HAP-1 (cell line): ENCODE data around the gene RASD2.

ENCODE experiments used
- DNase-seq, 2 experiments: peaks; one replicate each; pipeline ENCODE4 v3.0.0-alpha.2; 2016 to 2020; ENCODE audit warnings: low spot score in 2 of 2
- H3K27me3 ChIP-seq: fragments of 250-450 bp; sonication (Bioruptor Pico); 2 replicates; pipeline ENCODE4 v1.5.1; 2020; ENCODE audit warnings: low read depth, mild to moderate bottlenecking, moderate library complexity
- H3K36me3 ChIP-seq: fragments of 250-450 bp; sonication (Bioruptor Pico); replicated peaks from 2 replicates; pipeline ENCODE4 v1.5.1; 2020; ENCODE audit warnings: mild to moderate bottlenecking
- H3K4me1 ChIP-seq: fragments of 250-450 bp; sonication (Bioruptor Pico); 2 replicates; pipeline ENCODE4 v1.5.1; 2020; ENCODE audit warnings: mild to moderate bottlenecking
- H3K4me3 ChIP-seq: fragments of 250-450 bp; sonication (Bioruptor Pico); 2 replicates; pipeline ENCODE4 v1.5.1; 2020; ENCODE audit warnings: mild to moderate bottlenecking, moderate library complexity
- H3K9me3 ChIP-seq: fragments of 250-450 bp; sonication (Bioruptor Pico); 2 replicates; pipeline ENCODE4 v1.5.1; 2020; ENCODE audit warnings: mild to moderate bottlenecking, moderate library complexity
- in situ Hi-C: fragments of 300-500 bp; cut with MboI; formaldehyde crosslinking; loops from 3 replicates; pipeline ENCODE4 v1.14.3; 2020; ENCODE audit warnings: low sequenced_read_pairs, inconsistent platforms, mixed read lengths

Gene RASD2

DNA sequence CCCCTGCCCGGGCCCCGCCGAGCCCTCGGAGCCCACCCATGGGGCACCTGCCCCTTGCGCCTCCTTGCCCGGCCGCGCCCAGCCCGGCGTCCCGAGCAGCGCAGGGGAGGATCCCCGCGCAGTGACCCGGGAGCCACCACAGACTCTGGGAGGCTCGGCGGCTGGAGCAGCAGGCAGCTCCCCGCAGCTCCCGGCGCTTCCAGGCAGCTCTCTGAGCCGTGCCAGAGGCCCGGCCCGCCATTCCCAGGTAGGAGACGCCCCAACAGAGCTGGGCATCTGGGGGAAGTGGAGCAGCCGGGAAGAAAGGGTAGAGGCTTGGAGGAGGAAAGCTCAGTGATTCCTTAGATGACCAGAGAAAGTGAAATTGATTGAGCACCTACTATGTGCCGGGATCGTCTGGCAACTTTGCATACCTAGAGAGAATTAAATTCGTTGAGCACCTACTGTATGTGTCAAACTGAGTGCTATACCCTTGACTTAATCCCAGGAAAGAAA lies 670 bp downstream of the RASD2 start:
- Histone ChIP-seq H3K9me3 (no peaks in the 10 kb centered on the region), H3K4me1 (no peaks in the 10 kb centered on the region; the same call in 1 of the 2 replicates), H3K36me3 (no peaks in the 10 kb centered on the region), H3K27me3 (peaks cover 29% of the 10 kb centered on the region), H3K4me3 (peak overlapping the region; percentile 36)
- in situ Hi-C loops, result no loop called here
- peak in 1 of 2 experiments; percentile 39 for DNase-seq

DNA sequence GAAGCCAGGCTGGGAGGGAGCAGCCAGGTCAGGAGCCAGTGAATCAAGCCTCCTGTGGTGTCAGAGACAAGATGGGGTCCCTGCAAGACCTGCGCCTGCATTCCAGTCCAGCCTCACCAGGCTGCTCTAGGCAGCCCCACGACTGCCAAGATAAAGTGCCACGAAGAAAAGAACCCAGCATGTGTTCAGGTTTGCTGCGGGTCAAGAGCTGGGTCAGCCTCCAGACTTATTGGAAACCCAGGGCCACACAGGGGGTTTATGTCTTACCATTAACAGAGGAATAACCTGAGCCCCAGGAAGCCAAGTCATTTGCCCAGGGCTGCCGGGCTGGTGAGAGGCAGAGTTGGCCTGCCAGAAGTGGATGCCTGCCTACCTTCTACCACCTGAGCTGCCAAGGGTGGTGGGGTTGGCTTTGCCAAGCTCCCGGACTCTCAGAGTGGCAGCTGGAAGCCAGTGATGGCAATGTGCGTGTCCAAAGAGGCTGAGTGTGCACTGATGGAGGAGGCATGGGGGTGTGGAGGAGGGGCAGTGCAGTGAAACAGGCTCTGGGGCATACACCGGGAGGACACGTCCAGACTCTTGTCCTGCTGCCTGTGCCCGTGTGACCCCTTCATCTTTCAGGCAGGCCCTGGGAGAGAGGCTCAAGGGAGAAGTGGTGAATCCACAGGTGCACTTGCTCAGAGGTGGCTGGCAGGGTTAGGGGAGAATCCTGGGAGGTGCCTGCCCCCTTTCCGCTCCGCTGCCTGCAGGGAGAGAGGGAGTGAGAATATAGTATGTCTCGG lies 1.7 kb downstream of the RASD2 start:
- H3K36me3 ChIP-seq, result no peaks in the 10 kb centered on the region
- no peaks in the 10 kb centered on the region; the same call in 1 of the 2 replicates for H3K4me1 ChIP-seq
- H3K27me3 ChIP-seq, result peaks cover 29% of the 10 kb centered on the region
- no peak overlapping the region for H3K4me3 ChIP-seq
- in situ Hi-C loops, result no loop called here
- H3K9me3 ChIP-seq, result no peaks in the 10 kb centered on the region
- DNase-seq, result no peak

DNA sequence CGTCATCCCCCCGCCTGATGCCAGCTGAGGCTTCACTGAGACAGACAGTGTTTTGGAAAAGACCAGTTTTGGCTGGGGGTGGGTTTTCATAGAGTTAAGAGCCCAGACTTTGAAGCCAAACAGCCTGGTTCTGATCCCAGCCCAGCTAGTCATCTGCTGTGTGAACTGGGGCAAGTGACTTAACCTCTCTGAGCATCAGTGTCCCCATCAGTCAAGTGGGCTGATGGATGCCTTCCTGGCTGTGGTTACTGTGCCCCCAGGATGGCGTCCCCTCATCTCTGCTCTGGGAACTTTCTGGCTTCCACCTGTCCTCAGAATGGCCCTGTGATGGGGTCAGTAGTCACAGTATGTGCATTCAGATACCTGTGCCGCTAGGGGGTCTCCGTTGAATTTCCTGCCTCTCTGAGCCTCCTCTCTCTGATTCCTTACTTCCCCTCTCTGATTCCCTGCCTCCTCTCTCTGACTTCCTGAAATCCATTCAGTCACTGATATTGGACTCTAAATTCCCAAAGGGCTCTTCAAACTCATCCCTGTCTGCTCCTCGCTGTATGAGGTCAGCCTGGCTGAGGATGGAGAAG lies 2.4 kb downstream of the RASD2 start:
- no peak overlapping the region for H3K4me3 ChIP-seq
- no peaks in the 10 kb centered on the region for H3K9me3 ChIP-seq
- peaks cover 29% of the 10 kb centered on the region for H3K27me3 ChIP-seq
- H3K36me3 ChIP-seq, result no peaks in the 10 kb centered on the region
- no peak for DNase-seq
- in situ Hi-C loops, result no loop called here
- H3K4me1 ChIP-seq, result no peaks in the 10 kb centered on the region; the same call in 1 of the 2 replicates

DNA sequence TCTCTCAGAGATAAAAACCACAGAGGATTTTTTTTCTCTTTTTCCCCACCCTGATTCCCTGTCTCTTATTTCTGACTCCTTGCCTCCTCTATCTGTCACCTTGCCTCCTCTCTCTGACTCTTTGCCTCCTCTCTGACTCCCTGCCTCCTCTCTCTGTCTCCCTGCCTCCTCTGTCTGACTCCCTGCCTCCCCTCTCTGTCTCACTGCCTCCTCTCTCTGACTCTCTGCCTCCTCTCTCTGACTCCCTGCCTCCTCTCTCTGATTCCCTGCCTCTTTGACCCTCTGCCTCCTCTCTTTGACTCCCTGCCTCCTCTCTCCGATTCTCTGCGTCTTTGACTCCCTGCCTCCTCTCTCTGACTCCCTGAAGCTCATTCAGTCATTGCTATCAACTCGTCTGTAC lies 3.1 kb downstream of the RASD2 start:
- DNase-seq, result no peak
- Histone ChIP-seq H3K4me1 (no peaks in the 10 kb centered on the region; the same call in 1 of the 2 replicates), H3K36me3 (no peaks in the 10 kb centered on the region), H3K27me3 (peaks cover 29% of the 10 kb centered on the region), H3K4me3 (no peak overlapping the region), H3K9me3 (no peaks in the 10 kb centered on the region)
- in situ Hi-C loops, result no loop called here

DNA sequence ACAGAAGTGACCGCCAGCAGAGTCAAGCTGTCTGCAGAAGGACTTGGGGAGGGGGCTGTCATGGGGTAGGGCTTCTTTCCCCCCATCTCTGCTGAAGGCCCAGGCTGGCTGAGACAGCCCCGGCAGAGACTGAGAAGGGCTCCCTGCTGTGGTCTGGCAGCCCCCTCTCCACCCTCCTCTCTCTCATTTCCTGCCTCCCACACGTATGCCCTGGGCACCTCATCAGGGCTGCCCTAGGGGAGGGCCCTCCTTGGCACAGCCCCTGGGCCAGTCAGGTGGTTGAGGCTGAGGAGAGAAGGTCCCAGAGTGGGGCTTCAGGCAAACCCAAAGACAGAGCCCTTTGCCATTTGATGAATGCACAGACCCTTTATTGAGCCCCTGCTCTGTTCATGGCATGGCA lies 3.6 kb downstream of the RASD2 start:
- no peaks in the 10 kb centered on the region; the same call in 1 of the 2 replicates for H3K4me1 ChIP-seq
- in situ Hi-C loops, result no loop called here
- H3K27me3 ChIP-seq, result peaks cover 29% of the 10 kb centered on the region
- H3K36me3 ChIP-seq, result no peaks in the 10 kb centered on the region
- no peak overlapping the region for H3K4me3 ChIP-seq
- no peak for DNase-seq
- H3K9me3 ChIP-seq, result no peaks in the 10 kb centered on the region

DNA sequence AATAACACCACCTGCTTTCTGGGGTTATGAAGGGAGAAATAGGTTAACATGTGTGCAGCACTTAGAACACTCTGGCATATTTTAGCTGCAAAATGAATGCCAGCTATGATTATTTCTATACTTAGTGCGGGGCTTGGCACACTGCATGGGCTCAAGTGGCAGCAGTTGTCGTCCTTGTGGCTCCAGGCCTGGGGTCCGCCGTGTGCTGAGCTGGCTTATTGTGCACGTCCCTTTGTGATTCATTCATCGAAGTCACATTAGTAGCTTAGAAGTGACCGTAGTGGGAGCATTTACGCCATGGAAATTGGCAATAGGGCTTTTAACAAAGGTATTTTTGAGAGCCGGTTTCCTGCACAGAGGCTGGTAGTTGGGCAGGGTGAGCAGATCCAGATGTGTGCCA lies 4.2 kb downstream of the RASD2 start:
- H3K4me3 ChIP-seq, result no peak overlapping the region
- no peak for DNase-seq
- H3K36me3 ChIP-seq, result no peaks in the 10 kb centered on the region
- peaks cover 29% of the 10 kb centered on the region for H3K27me3 ChIP-seq
- H3K9me3 ChIP-seq, result no peaks in the 10 kb centered on the region
- in situ Hi-C loops, result no loop called here
- no peaks in the 10 kb centered on the region; the same call in 1 of the 2 replicates for H3K4me1 ChIP-seq

DNA sequence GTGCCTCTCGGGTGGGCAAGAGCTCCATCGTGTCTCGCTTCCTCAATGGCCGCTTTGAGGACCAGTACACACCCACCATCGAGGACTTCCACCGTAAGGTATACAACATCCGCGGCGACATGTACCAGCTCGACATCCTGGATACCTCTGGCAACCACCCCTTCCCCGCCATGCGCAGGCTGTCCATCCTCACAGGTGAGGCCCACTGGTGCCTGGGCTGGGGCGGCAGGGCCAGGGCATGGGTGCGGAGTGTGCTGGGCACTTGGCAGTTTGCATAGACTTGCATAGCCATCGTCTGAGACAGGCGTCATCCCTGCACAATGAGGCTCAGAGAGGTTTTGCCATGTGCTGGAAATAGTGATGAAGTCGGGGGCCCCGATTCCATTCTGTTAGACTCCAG lies 6.3 kb downstream of the RASD2 start:
- Histone ChIP-seq H3K9me3 (no peaks in the 10 kb centered on the region), H3K36me3 (no peaks in the 10 kb centered on the region), H3K4me1 (no peaks in the 10 kb centered on the region), H3K4me3 (no peak overlapping the region), H3K27me3 (peaks cover 15% of the 10 kb centered on the region)
- no peak for DNase-seq
- in situ Hi-C loops, result no loop called here

DNA sequence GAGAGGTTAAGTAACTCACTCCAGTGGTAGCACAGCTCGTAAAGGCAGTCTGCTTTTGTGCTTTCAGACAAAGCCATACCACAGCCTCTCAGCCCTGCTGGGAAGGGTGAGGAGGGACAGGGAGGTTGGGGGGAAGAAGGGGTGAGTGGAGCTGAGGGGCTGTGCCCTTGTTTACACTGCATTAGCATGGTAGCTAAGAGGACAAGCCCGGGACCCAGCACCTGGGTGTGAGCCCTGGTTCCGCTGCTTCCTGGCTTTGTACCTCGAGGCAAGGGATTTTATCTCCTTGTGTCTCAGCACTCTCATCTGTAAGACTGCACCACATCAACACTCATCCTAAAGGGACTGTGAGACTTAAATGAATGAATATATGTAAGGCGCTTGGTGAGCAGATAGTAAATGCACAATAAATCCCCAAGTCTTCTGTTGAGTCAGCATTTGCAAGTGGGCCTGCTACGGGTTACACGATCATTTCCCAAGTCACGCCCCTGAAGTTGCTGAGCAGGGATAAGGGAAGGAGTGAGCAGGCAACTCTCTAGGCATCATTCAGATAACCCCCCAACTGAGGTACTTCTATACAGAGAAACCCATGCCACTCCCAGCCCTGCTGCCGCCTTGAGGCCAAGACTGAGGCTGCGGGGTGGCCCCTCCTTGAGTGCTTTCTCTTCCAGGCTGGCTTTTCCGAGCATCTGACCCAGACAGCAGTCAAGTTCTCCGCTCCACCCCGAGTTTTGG lies 7.5 kb downstream of the RASD2 start:
- peak in 1 of 2 experiments; percentile 34 for DNase-seq
- in situ Hi-C loops, result no loop called here
- Histone ChIP-seq H3K9me3 (no peaks in the 10 kb centered on the region), H3K4me3 (no peak overlapping the region), H3K27me3 (peaks cover 8% of the 10 kb centered on the region), H3K36me3 (no peaks in the 10 kb centered on the region), H3K4me1 (no peaks in the 10 kb centered on the region)

DNA sequence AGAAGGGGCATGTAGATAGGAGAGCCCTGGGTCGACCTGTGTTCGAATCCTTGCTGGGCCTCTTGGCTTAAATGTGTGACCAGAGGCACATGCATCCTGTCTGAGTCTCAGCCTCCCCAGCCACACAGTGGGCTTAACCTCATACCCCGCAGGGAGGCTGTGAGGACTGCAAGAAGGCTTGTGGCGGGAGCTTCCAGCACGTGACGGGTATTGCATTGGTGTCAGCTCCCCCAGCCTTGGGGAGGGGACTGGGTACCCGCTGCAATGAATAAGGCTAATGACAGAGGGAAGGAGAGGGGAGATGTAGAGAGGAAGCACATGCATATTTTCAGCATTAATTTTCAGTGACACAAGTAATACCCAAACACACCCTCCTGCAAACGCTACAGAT lies 8.1 kb downstream of the RASD2 start:
- in situ Hi-C loops, result no loop called here
- DNase-seq, result no peak

DNA sequence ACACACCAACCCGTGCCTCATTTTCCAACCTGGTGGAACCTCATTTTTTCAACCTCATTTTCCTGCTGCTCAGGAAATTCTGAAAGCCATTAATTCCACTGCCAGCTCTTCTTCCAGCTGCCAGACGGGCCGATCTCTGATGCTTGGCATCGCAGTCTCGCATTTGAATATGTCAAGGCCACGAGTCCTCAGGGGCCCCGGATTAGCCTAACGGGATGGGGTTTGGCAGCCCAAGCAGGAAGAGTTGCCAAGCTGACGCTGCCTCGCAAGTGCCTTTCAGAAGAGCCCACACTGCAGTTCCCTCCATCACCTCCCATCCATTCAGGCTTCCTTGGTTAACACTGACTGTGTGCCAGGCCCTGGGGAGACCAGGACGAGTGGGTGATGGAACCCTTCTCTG lies 8.7 kb downstream of the RASD2 start:
- H3K36me3 ChIP-seq, result no peaks in the 10 kb centered on the region
- DNase-seq, result no peak
- H3K27me3 ChIP-seq, result 0 out of 2 replicates have a peak, but pooled peaks cover 2% of the 10 kb centered on the region
- in situ Hi-C loops, result no loop called here
- no peaks in the 10 kb centered on the region for H3K9me3 ChIP-seq
- H3K4me3 ChIP-seq, result no peak overlapping the region
- no peaks in the 10 kb centered on the region for H3K4me1 ChIP-seq

More for the DNA sequence above, 8.1 kb downstream of the RASD2 start:
- no peak overlapping the region for H3K4me3 ChIP-seq
- H3K4me1 ChIP-seq, result no peaks in the 10 kb centered on the region
- no peaks in the 10 kb centered on the region for H3K36me3 ChIP-seq
- peaks cover 4% of the 10 kb centered on the region for H3K27me3 ChIP-seq
- H3K9me3 ChIP-seq, result no peaks in the 10 kb centered on the region

DNA sequence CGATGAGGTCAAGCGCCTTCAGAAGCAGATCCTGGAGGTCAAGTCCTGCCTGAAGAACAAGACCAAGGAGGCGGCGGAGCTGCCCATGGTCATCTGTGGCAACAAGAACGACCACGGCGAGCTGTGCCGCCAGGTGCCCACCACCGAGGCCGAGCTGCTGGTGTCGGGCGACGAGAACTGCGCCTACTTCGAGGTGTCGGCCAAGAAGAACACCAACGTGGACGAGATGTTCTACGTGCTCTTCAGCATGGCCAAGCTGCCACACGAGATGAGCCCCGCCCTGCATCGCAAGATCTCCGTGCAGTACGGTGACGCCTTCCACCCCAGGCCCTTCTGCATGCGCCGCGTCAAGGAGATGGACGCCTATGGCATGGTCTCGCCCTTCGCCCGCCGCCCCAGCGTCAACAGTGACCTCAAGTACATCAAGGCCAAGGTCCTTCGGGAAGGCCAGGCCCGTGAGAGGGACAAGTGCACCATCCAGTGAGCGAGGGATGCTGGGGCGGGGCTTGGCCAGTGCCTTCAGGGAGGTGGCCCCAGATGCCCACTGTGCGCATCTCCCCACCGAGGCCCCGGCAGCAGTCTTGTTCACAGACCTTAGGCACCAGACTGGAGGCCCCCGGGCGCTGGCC lies 11.0 kb downstream of the RASD2 start:
- no peaks in the 10 kb centered on the region for H3K4me1 ChIP-seq
- H3K9me3 ChIP-seq, result no peaks in the 10 kb centered on the region
- H3K36me3 ChIP-seq, result no peaks in the 10 kb centered on the region
- H3K4me3 ChIP-seq, result no peak overlapping the region
- no peak for DNase-seq
- in situ Hi-C loops, result no loop called here
- H3K27me3 ChIP-seq, result no peaks in the 10 kb centered on the region

DNA sequence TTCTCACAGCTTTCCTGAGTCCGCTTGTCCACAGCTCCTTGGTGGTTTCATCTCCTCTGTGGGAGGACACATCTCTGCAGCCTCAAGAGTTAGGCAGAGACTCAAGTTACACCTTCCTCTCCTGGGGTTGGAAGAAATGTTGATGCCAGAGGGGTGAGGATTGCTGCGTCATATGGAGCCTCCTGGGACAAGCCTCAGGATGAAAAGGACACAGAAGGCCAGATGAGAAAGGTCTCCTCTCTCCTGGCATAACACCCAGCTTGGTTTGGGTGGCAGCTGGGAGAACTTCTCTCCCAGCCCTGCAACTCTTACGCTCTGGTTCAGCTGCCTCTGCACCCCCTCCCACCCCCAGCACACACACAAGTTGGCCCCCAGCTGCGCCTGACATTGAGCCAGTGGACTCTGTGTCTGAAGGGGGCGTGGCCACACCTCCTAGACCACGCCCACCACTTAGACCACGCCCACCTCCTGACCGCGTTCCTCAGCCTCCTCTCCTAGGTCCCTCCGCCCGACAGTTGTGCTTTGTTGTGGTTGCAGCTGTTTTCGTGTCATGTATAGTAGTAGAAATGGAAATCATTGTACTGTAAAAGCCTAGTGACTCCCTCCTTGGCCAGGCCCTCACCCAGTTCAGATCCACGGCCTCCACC lies 11.7 kb downstream of the RASD2 start:
- no peak overlapping the region for H3K4me3 ChIP-seq
- in situ Hi-C loops, result no loop called here

DNA sequence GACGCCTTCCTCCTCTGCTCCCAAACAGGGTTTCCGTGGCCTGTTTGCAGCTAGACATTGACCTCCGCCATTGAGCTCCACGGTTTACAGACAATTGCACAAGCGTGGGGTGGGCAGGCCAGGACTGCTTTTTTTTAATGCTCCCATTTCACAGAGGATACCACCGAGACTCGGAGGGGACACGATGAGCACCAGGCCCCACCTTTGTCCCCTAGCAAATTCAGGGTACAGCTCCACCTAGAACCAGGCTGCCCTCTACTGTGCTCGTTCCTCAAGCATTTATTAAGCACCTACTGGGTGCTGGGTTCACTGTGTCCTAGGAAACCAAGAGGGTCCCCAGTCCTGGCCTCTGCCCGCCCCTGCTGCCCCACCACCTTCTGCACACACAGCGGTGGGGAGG lies 12.2 kb downstream of the RASD2 start:
- Histone ChIP-seq H3K4me3 (no peak overlapping the region), H3K9me3 (no peaks in the 10 kb centered on the region), H3K4me1 (no peaks in the 10 kb centered on the region), H3K27me3 (no peaks in the 10 kb centered on the region), H3K36me3 (no peaks in the 10 kb centered on the region)
- DNase-seq, result no peak
- in situ Hi-C loops, result no loop called here

More for the DNA sequence above, 11.7 kb downstream of the RASD2 start:
- Histone ChIP-seq H3K27me3 (no peaks in the 10 kb centered on the region), H3K36me3 (no peaks in the 10 kb centered on the region), H3K9me3 (no peaks in the 10 kb centered on the region), H3K4me1 (no peaks in the 10 kb centered on the region)
- peak; percentile 22 to 83 for DNase-seq
